Fibroblast of lung (primary cell): ENCODE measurements around the gene FRA10AC1. TPM values are rescaled to one million over a fixed set of nuclear protein-coding genes. Genes with fewer than 3 reads are reported as not detected.

ENCODE experiments used
- DNase-seq, 2 donors: peaks; one replicate each; pipeline versions ENCODE4 v3.0.0 to v3.0.0-alpha.2; 2010; ENCODE audit warnings: low read depth in 2 of 2
- H2AFZ ChIP-seq: 2 replicates; pipeline ENCODE4 v1.5.1; 2012; ENCODE audit warnings: low read length, control low read depth, inconsistent platforms
- H3K27ac ChIP-seq: 2 replicates; pipeline ENCODE4 v1.5.1; 2011; ENCODE audit warnings: low read length, control low read depth; ENCODE audit not compliant: insufficient read depth
- H3K27me3 ChIP-seq: 2 replicates; pipeline ENCODE4 v1.5.1; 2011; ENCODE audit warnings: mild to moderate bottlenecking, low read length; ENCODE audit not compliant: control insufficient read depth, insufficient read depth
- H3K36me3 ChIP-seq: 2 replicates; pipeline ENCODE4 v1.5.1; 2011; ENCODE audit warnings: low read length; ENCODE audit not compliant: control insufficient read depth, insufficient read depth
- H3K4me1 ChIP-seq: 2 replicates; pipeline ENCODE4 v1.5.1; 2011; ENCODE audit warnings: low read length; ENCODE audit not compliant: control insufficient read depth, insufficient read depth; ENCODE audit errors: extremely low read depth
- H3K4me2 ChIP-seq: 2 replicates; pipeline ENCODE4 v1.5.1; 2011; ENCODE audit warnings: low read length, control low read depth; ENCODE audit not compliant: insufficient read depth; ENCODE audit errors: extremely low read depth
- H3K4me3 ChIP-seq, 4 experiments: fragments of 200-600 bp in 1 of 4; sonication (generic) in 1 of 4; replicated peaks in 1 of 4; 2 replicates each; pipeline ENCODE4 v1.5.1; 2011 to 2016; ENCODE audit warnings: low read length in 4 of 4, low read depth in 3 of 4, mild to moderate bottlenecking in 3 of 4, control low read depth in 2 of 4, inconsistent platforms in 1 of 4, mixed read lengths in 1 of 4; ENCODE audit not compliant: insufficient read depth in 1 of 4; ENCODE audit errors: control extremely low read depth in 1 of 4
- H3K79me2 ChIP-seq: 2 replicates; pipeline ENCODE4 v1.5.1; 2012; ENCODE audit warnings: mild to moderate bottlenecking, low read length, inconsistent platforms; ENCODE audit not compliant: control insufficient read depth, insufficient read depth
- H3K9ac ChIP-seq: 2 replicates; pipeline ENCODE4 v1.5.1; 2011; ENCODE audit warnings: mild to moderate bottlenecking, low read length, control low read depth; ENCODE audit not compliant: insufficient read depth
- H3K9me3 ChIP-seq: 2 replicates; pipeline ENCODE4 v1.5.1; 2012; ENCODE audit warnings: low read depth, low read length; ENCODE audit not compliant: control insufficient read depth, insufficient read depth
- H4K20me1 ChIP-seq: 2 replicates; pipeline ENCODE4 v1.5.1; 2011; ENCODE audit warnings: low read length; ENCODE audit not compliant: control insufficient read depth, insufficient read depth; ENCODE audit errors: extremely low read depth
- EZH2 ChIP-seq: IDR thresholded peaks from 2 replicates; pipeline ENCODE4 v1.5.1; 2012; ENCODE audit warnings: low read length, control low read depth, mild to moderate bottlenecking; ENCODE audit errors: missing control alignments
- polyA plus RNA-seq, 2 donors: library from polyadenylated mRNA; depleted of rRNA in 1 of 2; stranded (reverse) in 1 of 2; unstranded in 1 of 2; fragments of >200 nt; gene quantifications; 2 replicates each; pipeline ENCODE4 v1.2.1, GENCODE V29; 2011 to 2012; ENCODE audit warnings: missing spikeins in 1 of 2
- total RNA-seq: library from RNA; depleted of rRNA; stranded (reverse); fragments of >200 nt; gene quantifications from 2 replicates; pipeline ENCODE4 v1.2.1, GENCODE V29; 2014
- TF ChIP-seq, protein P1 (sequence below), 2 donors: IDR thresholded peaks in 1 of 2; conservative IDR thresholded peaks in 1 of 2; 1 replicate in 1 of 2; 2 replicates in 1 of 2; pipeline ENCODE4 v1.5.1; 2011 to 2012; ENCODE audit warnings: low read length in 2 of 2, control low read depth in 1 of 2, inconsistent platforms in 1 of 2, low read depth in 1 of 2, mild to moderate bottlenecking in 1 of 2

FRA10AC1 gene
- total and polyA plus RNA-seq, 2 donors (not counting 1 experiment from before 2014, with no cell fraction given): 7.1 to 9.4 TPM

DNA sequence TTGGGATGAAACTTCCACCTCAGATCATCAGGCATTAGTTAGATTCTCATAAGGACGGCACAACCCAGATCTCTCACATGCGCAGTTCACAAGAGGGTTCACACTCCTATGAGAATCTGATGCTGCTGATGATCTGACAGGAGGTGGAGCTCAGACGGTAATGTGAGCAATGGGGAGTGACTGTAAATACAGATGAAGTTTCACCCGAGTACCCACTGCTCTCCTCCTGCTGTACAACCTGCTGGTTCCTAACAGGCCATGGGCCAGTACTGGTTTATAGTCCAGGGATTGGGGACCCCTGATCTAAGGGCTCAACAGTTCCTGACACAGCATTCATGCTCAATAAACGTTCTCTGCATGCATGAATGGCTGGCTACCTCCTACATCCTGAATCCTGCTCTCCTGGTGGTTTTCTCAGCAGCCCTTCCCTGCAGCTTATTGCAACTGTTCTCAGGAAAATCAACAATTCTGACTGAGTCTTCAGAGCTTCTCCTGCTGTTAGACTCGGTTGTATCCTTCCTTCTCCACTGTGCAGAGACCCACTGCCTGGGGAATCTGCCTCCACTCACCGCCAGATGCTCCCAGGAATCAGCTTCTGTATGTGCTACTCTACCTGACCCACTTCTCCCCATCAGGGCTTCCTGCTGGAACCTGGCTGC is 72.6 kb downstream of the FRA10AC1 start:
- no peaks in the 10 kb centered on the region for H3K9me3 ChIP-seq
- H3K4me2 ChIP-seq: no peak overlapping the region
- H3K27me3 ChIP-seq: peaks cover 2% of the 10 kb centered on the region
- H3K4me1 ChIP-seq: no peaks in the 10 kb centered on the region
- TF ChIP-seq EZH2: no peak
- TF ChIP-seq, protein P1, sequence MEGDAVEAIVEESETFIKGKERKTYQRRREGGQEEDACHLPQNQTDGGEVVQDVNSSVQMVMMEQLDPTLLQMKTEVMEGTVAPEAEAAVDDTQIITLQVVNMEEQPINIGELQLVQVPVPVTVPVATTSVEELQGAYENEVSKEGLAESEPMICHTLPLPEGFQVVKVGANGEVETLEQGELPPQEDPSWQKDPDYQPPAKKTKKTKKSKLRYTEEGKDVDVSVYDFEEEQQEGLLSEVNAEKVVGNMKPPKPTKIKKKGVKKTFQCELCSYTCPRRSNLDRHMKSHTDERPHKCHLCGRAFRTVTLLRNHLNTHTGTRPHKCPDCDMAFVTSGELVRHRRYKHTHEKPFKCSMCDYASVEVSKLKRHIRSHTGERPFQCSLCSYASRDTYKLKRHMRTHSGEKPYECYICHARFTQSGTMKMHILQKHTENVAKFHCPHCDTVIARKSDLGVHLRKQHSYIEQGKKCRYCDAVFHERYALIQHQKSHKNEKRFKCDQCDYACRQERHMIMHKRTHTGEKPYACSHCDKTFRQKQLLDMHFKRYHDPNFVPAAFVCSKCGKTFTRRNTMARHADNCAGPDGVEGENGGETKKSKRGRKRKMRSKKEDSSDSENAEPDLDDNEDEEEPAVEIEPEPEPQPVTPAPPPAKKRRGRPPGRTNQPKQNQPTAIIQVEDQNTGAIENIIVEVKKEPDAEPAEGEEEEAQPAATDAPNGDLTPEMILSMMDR (conservative IDR thresholded peaks at IDR 0.05 in 1 of 2, IDR thresholded peaks at IDR 0.05 in 1 of 2; ENCODE audit: low read depth in 1 of 2, low read length in 2 of 2): no peak
- H3K79me2 ChIP-seq: no peaks in the 10 kb centered on the region
- no peak overlapping the region for H3K4me3 ChIP-seq
- no peaks in the 10 kb centered on the region for H3K36me3 ChIP-seq
- no peak overlapping the region for H2AFZ ChIP-seq
- H3K27ac ChIP-seq: no peak overlapping the region
- no peaks in the 10 kb centered on the region for H4K20me1 ChIP-seq
- no peak for DNase-seq
- H3K9ac ChIP-seq: no peak overlapping the region

DNA sequence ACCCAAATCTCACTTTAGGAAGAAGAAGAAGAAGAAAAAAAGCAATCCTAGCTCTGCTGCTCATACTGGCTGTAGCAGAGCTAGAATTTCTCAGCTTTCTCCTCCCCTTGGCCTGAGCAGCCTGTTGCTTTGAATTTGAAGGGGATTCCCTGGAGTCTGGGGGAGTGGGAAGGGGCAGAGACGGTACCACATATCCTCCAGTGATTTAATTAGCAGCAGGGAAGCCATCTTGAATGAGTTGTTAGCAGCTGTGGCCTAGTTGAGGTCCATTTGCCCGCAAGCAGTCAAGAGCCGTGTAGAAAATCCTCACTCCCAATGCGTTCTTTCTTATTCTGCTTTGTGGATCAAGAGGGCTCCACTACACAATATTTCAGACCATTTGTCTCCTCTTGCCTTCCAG is 73.5 kb downstream of the FRA10AC1 start:
- H3K9ac ChIP-seq: no peak overlapping the region
- H4K20me1 ChIP-seq: no peaks in the 10 kb centered on the region
- no peak overlapping the region for H3K4me3 ChIP-seq
- no peak overlapping the region for H3K27ac ChIP-seq
- DNase-seq: no peak
- no peaks in the 10 kb centered on the region for H3K9me3 ChIP-seq
- H3K4me2 ChIP-seq: no peak overlapping the region
- H3K79me2 ChIP-seq: no peaks in the 10 kb centered on the region
- H2AFZ ChIP-seq: no peak overlapping the region
- H3K36me3 ChIP-seq: no peaks in the 10 kb centered on the region
- TF ChIP-seq, protein P1 (conservative IDR thresholded peaks at IDR 0.05 in 1 of 2, IDR thresholded peaks at IDR 0.05 in 1 of 2; ENCODE audit: low read depth in 1 of 2, low read length in 2 of 2): no peak
- no peak for TF ChIP-seq EZH2
- no peaks in the 10 kb centered on the region for H3K4me1 ChIP-seq
- peaks cover 4% of the 10 kb centered on the region for H3K27me3 ChIP-seq

DNA sequence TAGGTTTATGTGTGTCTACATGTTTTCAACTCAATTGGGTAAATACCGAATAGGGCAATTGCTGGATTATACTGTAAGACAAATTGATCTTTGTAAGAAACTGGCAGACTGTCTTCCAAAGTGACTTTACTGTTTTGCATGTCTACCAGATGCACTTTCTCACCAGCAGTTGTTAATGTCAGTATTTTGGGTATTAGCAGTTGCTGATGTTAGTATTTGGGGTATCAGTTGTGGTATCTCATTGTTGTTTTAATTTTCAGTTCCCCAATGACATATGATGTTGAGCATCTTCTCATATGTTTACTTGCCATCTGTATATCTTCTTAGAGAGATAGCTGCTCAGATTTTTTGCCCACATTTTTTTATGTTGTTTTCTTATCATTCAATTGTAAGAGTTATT is 79.5 kb downstream of the FRA10AC1 start:
- Histone ChIP-seq H3K9ac (no peak overlapping the region), H2AFZ (no peak overlapping the region), H3K4me2 (no peak overlapping the region), H3K36me3 (no peaks in the 10 kb centered on the region), H3K9me3 (no peaks in the 10 kb centered on the region), H3K27me3 (peaks cover 6% of the 10 kb centered on the region), H3K27ac (no peak overlapping the region), H4K20me1 (no peaks in the 10 kb centered on the region), H3K4me3 (no peak overlapping the region), H3K4me1 (no peaks in the 10 kb centered on the region), H3K79me2 (no peaks in the 10 kb centered on the region)
- TF ChIP-seq, protein P1 (conservative IDR thresholded peaks at IDR 0.05 in 1 of 2, IDR thresholded peaks at IDR 0.05 in 1 of 2; ENCODE audit: low read depth in 1 of 2, low read length in 2 of 2): no peak
- TF ChIP-seq EZH2: no peak
- no peak for DNase-seq
